ENCODE results near the gene HCRT. TPM values are rescaled to one million over a fixed set of nuclear protein-coding genes. Genes with fewer than 3 reads are reported as not detected.
"Not testable (repeated sequence)": the region's sequence is repeated elsewhere in the genome, so short reads cannot be mapped to it uniquely, and the experiment has no call there.

HCRT gene
- total and polyA plus RNA-seq, 11 donors: not detected

- intact Hi-C loops (cut with DNase I): loop anchor here in 2 of 10 donors (10.0 kb wide), 2 partner anchors 86 to 124 kb away; partner anchors contain the start of gene STAT5B (in 1 of the 2)
- DNase-seq: no peak
Measured at GRCh38 chr17:42188749-42189650, 3.7 kb upstream of the HCRT start.

GRCh38 chr17:42187833-42188232 is 2.6 kb upstream of the HCRT start:
- H3K9me3 ChIP-seq: no peaks in the 10 kb centered on the region
- WGBS, 4 donors: 72 to 85% (median 80%) methylated on average over 2 of the region's 2 CpGs
- peaks cover 0 to 3% (median 0%) of the 10 kb centered on the region in 9 donors for H3K36me3 ChIP-seq
- no peak overlapping the region for H3K27ac ChIP-seq
- H3K4me1 ChIP-seq: peaks cover 0 to 39% (median 16%) of the 10 kb centered on the region in 12 donors
- ATAC-seq (no peak), DNase-seq (no peak)
- peaks cover 0 to 3% (median 0%) of the 10 kb centered on the region in 9 donors for H3K27me3 ChIP-seq
- no peak overlapping the region for H3K4me3 ChIP-seq
- TF ChIP-seq POLR2A (IDR thresholded peaks at IDR 0.05) (no peak), CTCF (IDR thresholded peaks at IDR 0.05) (no peak)
- intact Hi-C loops (cut with DNase I): loop anchor here in 2 of 10 donors (2.0 to 10.0 kb wide), 3 partner anchors 87 to 123 kb away; partner anchors contain the start of gene STAT5B (in 2 of the 2)

More at GRCh38 chr17:42188749-42189650, 3.7 kb upstream of the HCRT start:
- TF ChIP-seq CTCF (IDR thresholded peaks at IDR 0.05) (no peak), POLR2A (IDR thresholded peaks at IDR 0.05) (no peak)
- Histone ChIP-seq H3K27ac (no peak overlapping the region), H3K4me1 (peaks cover 4 to 42% (median 17%) of the 10 kb centered on the region in 12 donors), H3K27me3 (no peaks in the 10 kb centered on the region), H3K4me3 (no peak overlapping the region), H3K36me3 (peaks cover 0 to 3% (median 0%) of the 10 kb centered on the region in 9 donors), H3K9me3 (no peaks in the 10 kb centered on the region)
- ATAC-seq: no peak
- 84 to 89% (median 87%) methylated on average over 16 to 19 of the region's 19 CpGs for WGBS, 4 donors

GRCh38 chr17:42186191-42186590 is 939 bp upstream of the HCRT start:
- Histone ChIP-seq H3K27me3 (peaks cover 0 to 13% (median 4%) of the 10 kb centered on the region in 9 donors), H3K4me1 (peaks cover 0 to 46% (median 17%) of the 10 kb centered on the region in 12 donors)
- H3K27ac ChIP-seq, H3K9me3 ChIP-seq, H3K4me3 ChIP-seq, ATAC-seq, H3K36me3 ChIP-seq, DNase-seq: not testable (repeated sequence)
- 83 to 91% (median 89%) methylated on average over 5 of the region's 5 CpGs for WGBS, 4 donors
- intact Hi-C loops (cut with DNase I): loop anchor here in 2 of 10 donors (2.0 to 10.0 kb wide), 3 partner anchors 89 to 121 kb away; partner anchors contain the start of gene STAT5B (in 2 of the 2)

GRCh38 chr17:42185621-42185930 is 324 bp upstream of the HCRT start:
- WGBS, 4 donors: 68 to 76% (median 75%) methylated on average over 7 of the region's 7 CpGs
- no peak overlapping the region for H3K4me3 ChIP-seq
- H3K27ac ChIP-seq: no peak overlapping the region
- DNase-seq (no peak), ATAC-seq (no peak)
- no peaks in the 10 kb centered on the region for H3K9me3 ChIP-seq
- no peak for TF ChIP-seq POLR2A (IDR thresholded peaks at IDR 0.05)
- TF ChIP-seq CTCF (IDR thresholded peaks at IDR 0.05): no peak
- peaks cover 0 to 52% (median 23%) of the 10 kb centered on the region in 12 donors for H3K4me1 ChIP-seq
- peaks cover 0 to 19% (median 9%) of the 10 kb centered on the region in 9 donors for H3K27me3 ChIP-seq
- intact Hi-C loops (cut with DNase I): loop anchor here in 2 of 10 donors (10.0 kb wide), 2 partner anchors 89 to 121 kb away; partner anchors contain the start of gene STAT5B (in 1 of the 2)
- H3K36me3 ChIP-seq: no peaks in the 10 kb centered on the region
